OCI-LY3 (cell line): ENCODE data around the gene TUBGCP6.

Experiments
- H2AFZ ChIP-seq: fragments of 200-600, 300-600 bp; shearing (Covaris generic); 2 replicates; pipeline ENCODE4 v1.6.0; 2014; ENCODE audit warnings: antibody characterized with exemption, low read depth, low read length
- H3K27ac ChIP-seq: fragments of 200-600, 300-600 bp; sonication (generic); 2 replicates; pipeline ENCODE4 v1.5.1; 2014; ENCODE audit warnings: mild to moderate bottlenecking, low read length, moderate library complexity, mixed read lengths
- H3K27me3 ChIP-seq: fragments of 200-600, 300-600 bp; sonication (generic); 2 replicates; pipeline ENCODE4 v1.6.1; 2014; ENCODE audit warnings: low read depth, low read length, mixed read lengths
- H3K36me3 ChIP-seq: fragments of 200-600, 300-600 bp; sonication (generic); replicated peaks from 2 replicates; pipeline ENCODE3; 2014; ENCODE audit warnings: low read depth, low read length, mixed read lengths
- H3K4me1 ChIP-seq: fragments of 300-600, 200-600 bp; sonication (generic); 2 replicates; pipeline ENCODE4 v1.6.1; 2014; ENCODE audit warnings: low read length, mixed read lengths
- H3K4me2 ChIP-seq: fragments of 200-600, 300-600 bp; sonication (generic); 2 replicates; pipeline ENCODE4 v1.6.1; 2014; ENCODE audit warnings: low read length, mixed read lengths
- H3K4me3 ChIP-seq: fragments of 300-600, 200-600 bp; sonication (generic); 2 replicates; pipeline ENCODE4 v1.5.1; 2014; ENCODE audit warnings: antibody characterized with exemption, mild to moderate bottlenecking, low read length, moderate library complexity
- H3K79me2 ChIP-seq: fragments of 300-600, 200-600 bp; shearing (Covaris generic); 2 replicates; pipeline ENCODE4 v1.6.1; 2014; ENCODE audit warnings: mild to moderate bottlenecking, low read length, mixed read lengths
- H3K9ac ChIP-seq: fragments of 300-600, 200-600 bp; shearing (Covaris generic); 2 replicates; pipeline ENCODE4 v1.6.0; 2014; ENCODE audit warnings: mild to moderate bottlenecking, low read length, moderate library complexity
- H3K9me3 ChIP-seq: fragments of 200-600, 300-600 bp; shearing (Covaris generic); 2 replicates; pipeline ENCODE4 v1.6.1; 2014; ENCODE audit warnings: low read length, mixed read lengths; ENCODE audit not compliant: insufficient read depth
- H4K20me1 ChIP-seq: fragments of 200-600, 300-600 bp; sonication (generic); 2 replicates; pipeline ENCODE4 v1.6.1; 2016; ENCODE audit warnings: low read length, mixed read lengths; ENCODE audit not compliant: insufficient read depth
- CTCF ChIP-seq: fragments of 200-600, 300-600 bp; sonication (generic); IDR thresholded peaks from 2 replicates; pipeline ENCODE4 v1.5.1; 2014; ENCODE audit warnings: antibody characterized with exemption, low read length, low read depth
- EZH2phosphoT487 ChIP-seq: fragments of 200-600 bp; shearing (Covaris generic); IDR thresholded peaks from 2 replicates; pipeline ENCODE4 v1.6.1; 2018; ENCODE audit warnings: antibody characterized with exemption, mixed run types, low read depth

The TUBGCP6 gene

DNA sequence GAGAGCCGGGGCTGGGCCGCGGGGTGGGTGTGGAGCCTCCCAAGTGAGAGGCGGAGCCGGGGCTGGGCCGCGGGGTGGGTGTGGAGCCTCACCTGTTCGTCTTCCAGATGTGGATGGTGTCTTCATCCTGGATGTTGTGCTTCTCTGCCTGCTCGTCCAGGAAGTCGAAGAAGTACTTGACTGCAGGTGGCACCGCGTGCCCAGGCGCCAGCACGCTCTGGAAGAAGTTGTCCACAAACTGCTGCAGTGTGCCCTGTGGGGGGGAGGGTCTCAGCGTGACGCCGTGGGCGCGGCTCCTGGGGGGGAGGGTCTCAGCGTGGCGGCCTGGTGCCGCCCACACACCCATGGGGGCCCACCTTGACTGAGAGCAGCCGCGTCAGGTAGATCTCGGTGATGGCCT is 32.9 kb upstream of the TUBGCP6 start:
- Histone ChIP-seq H3K27me3 (no peaks in the 10 kb centered on the region), H3K4me3 (no peak overlapping the region), H3K27ac (no peak overlapping the region), H3K9me3 (no peaks in the 10 kb centered on the region), H3K36me3 (peaks cover 13% of the 10 kb centered on the region), H3K4me1 (0 out of 2 replicates have a peak, but pooled peaks cover 5% of the 10 kb centered on the region), H2AFZ (no peak overlapping the region), H3K79me2 (no peaks in the 10 kb centered on the region), H3K9ac (no peak overlapping the region), H3K4me2 (no peak overlapping the region), H4K20me1 (peaks cover 6% of the 10 kb centered on the region; the same call in 1 of the 2 replicates)
- no peak for TF ChIP-seq EZH2phosphoT487
- no peak for TF ChIP-seq CTCF

- Histone ChIP-seq H4K20me1 (peaks cover 6% of the 10 kb centered on the region; the same call in 1 of the 2 replicates), H2AFZ (no peak overlapping the region), H3K4me3 (no peak overlapping the region)
Measured at GRCh38 chr22:50276143-50276542, 31.3 kb upstream of the TUBGCP6 start.

DNA sequence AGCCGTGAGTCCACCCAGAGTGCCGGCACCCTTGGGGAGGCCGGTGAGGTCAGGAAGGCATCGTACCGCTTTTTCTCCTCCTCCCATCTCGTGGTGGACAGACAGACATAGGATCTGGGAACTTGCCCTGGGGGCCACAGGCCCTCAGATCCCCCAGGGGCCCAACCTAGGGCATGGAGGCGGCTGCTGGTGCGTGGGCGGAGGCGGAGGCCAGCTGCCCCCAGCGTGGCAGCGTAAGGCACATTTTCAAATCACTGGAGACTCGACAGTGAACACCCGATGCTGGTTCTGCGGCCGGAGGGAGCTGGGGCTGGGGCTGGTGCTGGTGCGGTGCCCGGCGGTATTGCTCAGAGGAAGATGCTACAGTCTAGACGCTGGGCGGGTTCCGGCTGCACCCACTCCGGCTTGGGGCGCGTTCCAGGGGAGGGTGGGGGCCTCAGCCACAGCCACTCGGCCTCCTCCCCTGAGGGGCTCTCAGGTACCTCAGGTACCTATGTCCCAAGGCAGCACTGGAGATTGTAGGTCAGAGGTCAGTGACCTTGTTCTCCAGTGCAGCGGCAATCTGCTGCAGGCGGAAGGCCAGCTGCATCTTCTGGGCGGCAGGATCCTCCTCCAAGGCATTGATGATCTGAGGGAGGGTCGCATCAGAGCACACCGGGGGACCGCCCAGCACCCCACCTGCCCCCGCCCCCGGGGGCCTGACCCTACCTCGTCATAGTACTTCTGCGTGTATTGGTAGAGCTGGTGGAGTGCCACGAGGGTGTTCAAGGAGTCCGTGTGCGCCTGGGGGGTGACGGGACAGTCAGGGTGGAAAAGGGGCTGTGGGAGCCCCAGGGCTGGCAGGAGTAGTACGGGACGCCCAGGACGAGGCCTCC is 30.6 kb upstream of the TUBGCP6 start:
- Histone ChIP-seq H3K27me3 (no peaks in the 10 kb centered on the region), H3K79me2 (no peaks in the 10 kb centered on the region), H3K36me3 (peaks cover 10% of the 10 kb centered on the region), H4K20me1 (peaks cover 6% of the 10 kb centered on the region; the same call in 1 of the 2 replicates), H3K4me3 (no peak overlapping the region), H3K4me2 (no peak overlapping the region), H3K4me1 (peaks cover 12% of the 10 kb centered on the region), H3K9me3 (no peaks in the 10 kb centered on the region), H2AFZ (no peak overlapping the region), H3K27ac (no peak overlapping the region), H3K9ac (no peak overlapping the region)
- TF ChIP-seq EZH2phosphoT487 (no peak), CTCF (no peak)

More at GRCh38 chr22:50276143-50276542, 31.3 kb upstream of the TUBGCP6 start:
- H3K79me2 ChIP-seq, result no peaks in the 10 kb centered on the region
- TF ChIP-seq CTCF, result peak; percentile 99
- TF ChIP-seq EZH2phosphoT487, result no peak
- no peak overlapping the region for H3K9ac ChIP-seq
- no peaks in the 10 kb centered on the region for H3K9me3 ChIP-seq
- peaks cover 12% of the 10 kb centered on the region for H3K36me3 ChIP-seq
- 0 out of 2 replicates have a peak overlapping the region, but pooled peaks have one; percentile 29 for H3K4me2 ChIP-seq
- H3K4me1 ChIP-seq, result peaks cover 9% of the 10 kb centered on the region
- peak overlapping the region; percentile 36 for H3K27ac ChIP-seq
- no peaks in the 10 kb centered on the region for H3K27me3 ChIP-seq

- H3K9ac ChIP-seq, result no peak overlapping the region
- H3K9me3 ChIP-seq, result no peaks in the 10 kb centered on the region
- H3K36me3 ChIP-seq, result peaks cover 10% of the 10 kb centered on the region
- no peak overlapping the region for H3K4me3 ChIP-seq
- no peak for TF ChIP-seq EZH2phosphoT487
- no peak for TF ChIP-seq CTCF
- H3K27me3 ChIP-seq, result no peaks in the 10 kb centered on the region
- peaks cover 12% of the 10 kb centered on the region for H3K4me1 ChIP-seq
- H2AFZ ChIP-seq, result no peak overlapping the region
- H3K79me2 ChIP-seq, result no peaks in the 10 kb centered on the region
- H4K20me1 ChIP-seq, result peaks cover 6% of the 10 kb centered on the region; the same call in 1 of the 2 replicates
- H3K27ac ChIP-seq, result no peak overlapping the region
- no peak overlapping the region for H3K4me2 ChIP-seq
Measured at GRCh38 chr22:50274771-50275170, 29.9 kb upstream of the TUBGCP6 start.
